Measurements from ENCODE around the gene CTSF. TPM values are rescaled to one million over a fixed set of nuclear protein-coding genes. Genes with fewer than 3 reads are reported as not detected.

Gene CTSF
- total RNA-seq, 1 experiment from 2014 or later: 0.34 TPM

- Histone ChIP-seq H3K9me3 (ENCODE audit: control insufficient read depth in 1 of 2, insufficient read depth in 1 of 2, low read depth in 1 of 2, low read length in 2 of 2) (no peaks in the 10 kb centered on the region), H4K20me1 (ENCODE audit: insufficient read depth) (no peaks in the 10 kb centered on the region), H2AFZ (ENCODE audit: low read depth, low read length, poor library complexity, severe bottlenecking) (no peak overlapping the region), H3K4me1 (ENCODE audit: control insufficient read depth in 1 of 2, insufficient read depth in 2 of 2, low read length in 2 of 2) (no peaks in the 10 kb centered on the region), H3K27me3 (ENCODE audit: insufficient read depth, low read length) (no peaks in the 10 kb centered on the region), H3K9me2 (ENCODE audit: insufficient read depth) (no peaks in the 10 kb centered on the region), H3K36me3 (ENCODE audit: control insufficient read depth in 1 of 2, insufficient read depth in 2 of 2, low read length in 2 of 2) (peaks cover 9 to 11% of the 10 kb centered on the region in 2 experiments; a peak in 3 of 4 replicates), H3K27ac (ENCODE audit: low read depth, low read length) (no peak overlapping the region), H3K79me2 (ENCODE audit: insufficient read depth, low read length) (no peaks in the 10 kb centered on the region), H3K4me2 (ENCODE audit: low read length) (no peak overlapping the region), H3K4me3 (replicated peaks in 1 of 2; ENCODE audit: low read depth in 1 of 2, low read length in 2 of 2) (no peak overlapping the region), H3K9ac (ENCODE audit: low read length) (no peak overlapping the region)
- POLR2A ChIA-PET: no interaction called here
- CTCF ChIA-PET: no interaction called here
- DNase-seq (ENCODE audit: low read depth, low spot score) (no peak), ATAC-seq (no peak)
- TF ChIP-seq FOSL1 (IDR thresholded peaks at IDR 0.05; ENCODE audit: low read depth) (no peak), CEBPB (IDR thresholded peaks at IDR 0.05; ENCODE audit: low read depth) (no peak)
- RAD21 ChIA-PET (ENCODE audit: low non-redundant PET in 1 of 2, low total read pairs in 2 of 2, uncharacterized antibody in 2 of 2, unreplicated experiment in 2 of 2): no interaction called here
- BruUV-seq (replicated peaks): no TSS peak
- intact Hi-C loops (cut with micrococcal nuclease): no loop called here
These were observed 44.8 kb downstream of the CTSF start for GRCh38 chr11:66523611-66524010.

Other genes starting within 250 kb of the CTSF start
- gene RIN1, start 232.2 kb downstream of the CTSF start, total RNA-seq (2021; ENCODE audit: unreplicated experiment): 38.7 TPM
- 42.1 TPM for gene BRMS1, start 223.5 kb downstream of the CTSF start, total RNA-seq (2021; ENCODE audit: unreplicated experiment)
- 6.7 TPM for gene B4GAT1, start 221.0 kb downstream of the CTSF start, total RNA-seq (2021; ENCODE audit: unreplicated experiment)
- 39.7 TPM for gene SLC29A2, start 196.8 kb downstream of the CTSF start, total RNA-seq (2021; ENCODE audit: unreplicated experiment)
- not detected for gene NPAS4, start 147.6 kb downstream of the CTSF start, total RNA-seq (2021; ENCODE audit: unreplicated experiment)
- 126 TPM for gene MRPL11, start 129.8 kb downstream of the CTSF start, total RNA-seq (2021; ENCODE audit: unreplicated experiment)
- 12.8 TPM for gene PELI3, start 101.7 kb downstream of the CTSF start, total RNA-seq (2021; ENCODE audit: unreplicated experiment)
- gene DPP3, start 88.2 kb downstream of the CTSF start, total RNA-seq (2021; ENCODE audit: unreplicated experiment): 55.6 TPM
- 29.8 TPM for gene BBS1, start 58.0 kb downstream of the CTSF start, total RNA-seq (2021; ENCODE audit: unreplicated experiment)
- 10.5 TPM for gene ZDHHC24, start 22.6 kb downstream of the CTSF start, total RNA-seq (2021; ENCODE audit: unreplicated experiment)
- gene ACTN3, start 21.7 kb downstream of the CTSF start, total RNA-seq (2021; ENCODE audit: unreplicated experiment): not detected
- 0.39 TPM for gene CCDC87, start 24.5 kb upstream of the CTSF start, total RNA-seq (2021; ENCODE audit: unreplicated experiment)
- gene CCS, start 24.6 kb upstream of the CTSF start, total RNA-seq (2021; ENCODE audit: unreplicated experiment): 40.6 TPM
- gene RBM14, start 48.0 kb upstream of the CTSF start, total RNA-seq (2021; ENCODE audit: unreplicated experiment): 95.3 TPM
- gene RBM4, start 70.1 kb upstream of the CTSF start, total RNA-seq (2021; ENCODE audit: unreplicated experiment): 94.4 TPM
- gene RBM4B, start 109.3 kb upstream of the CTSF start, total RNA-seq (2021; ENCODE audit: unreplicated experiment): 18.1 TPM
- 18.5 TPM for gene SPTBN2, start 160.6 kb upstream of the CTSF start, total RNA-seq (2021; ENCODE audit: unreplicated experiment)

Measured in HCT116 (cell line).